ENCODE measurements around the gene SLC36A1.
"Not testable (repeated sequence)": the region's sequence is repeated elsewhere in the genome, so short reads cannot be mapped to it uniquely, and the experiment has no call there.

The SLC36A1 gene

GRCh38 chr5:151483647-151484046, 36.2 kb downstream of the SLC36A1 start:
- no peak for DNase-seq (ENCODE audit: low spot score)

GRCh38 chr5:151487544-151487943, 40.1 kb downstream of the SLC36A1 start:
- no peak for DNase-seq (ENCODE audit: low spot score)

- DNase-seq (ENCODE audit: low spot score), result no peak
Observed at GRCh38 chr5:151490627-151491026, 43.2 kb downstream of the SLC36A1 start.

- DNase-seq (ENCODE audit: low spot score), result no peak
Observed at GRCh38 chr5:151491062-151491461, 43.7 kb downstream of the SLC36A1 start.

GRCh38 chr5:151492729-151493128, 45.3 kb downstream of the SLC36A1 start:
- no peak for DNase-seq (ENCODE audit: low spot score)

- DNase-seq (ENCODE audit: low spot score), result no peak
Observed at GRCh38 chr5:151493665-151494064, 46.3 kb downstream of the SLC36A1 start.

GRCh38 chr5:151495320-151495719, 47.9 kb downstream of the SLC36A1 start:
- no peak for DNase-seq (ENCODE audit: low spot score)

- DNase-seq (ENCODE audit: low spot score), result no peak
Observed at GRCh38 chr5:151496041-151496484, 48.7 kb downstream of the SLC36A1 start.

- DNase-seq (ENCODE audit: low spot score), result no peak
Observed at GRCh38 chr5:151497391-151498002, 50.1 kb downstream of the SLC36A1 start.

- no peak for DNase-seq (ENCODE audit: low spot score)
Observed at GRCh38 chr5:151498395-151499155, 51.2 kb downstream of the SLC36A1 start.

- no peak for DNase-seq (ENCODE audit: low spot score)
Observed at GRCh38 chr5:151499501-151500035, 52.2 kb downstream of the SLC36A1 start.

GRCh38 chr5:151504006-151504405, 56.6 kb downstream of the SLC36A1 start:
- DNase-seq (ENCODE audit: low spot score), result no peak

GRCh38 chr5:151508308-151508707, 60.9 kb downstream of the SLC36A1 start:
- DNase-seq (ENCODE audit: low spot score), result not testable (repeated sequence)

GRCh38 chr5:151509231-151509630, 61.8 kb downstream of the SLC36A1 start:
- DNase-seq (ENCODE audit: low spot score), result no peak

- no peak for DNase-seq (ENCODE audit: low spot score)
Observed at GRCh38 chr5:151509836-151510235, 62.4 kb downstream of the SLC36A1 start.

GRCh38 chr5:151517122-151517920, 69.9 kb downstream of the SLC36A1 start:
- DNase-seq (ENCODE audit: low spot score), result no peak

- peak; percentile 7 for DNase-seq (ENCODE audit: low spot score)
Observed at GRCh38 chr5:151520294-151520693, 72.9 kb downstream of the SLC36A1 start.

GRCh38 chr5:151522226-151522625, 74.8 kb downstream of the SLC36A1 start:
- no peak for DNase-seq (ENCODE audit: low spot score)

GRCh38 chr5:151523335-151523734, 75.9 kb downstream of the SLC36A1 start:
- DNase-seq (ENCODE audit: low spot score), result peak; percentile 70

- DNase-seq (ENCODE audit: low spot score), result no peak
Observed at GRCh38 chr5:151528153-151528552, 80.8 kb downstream of the SLC36A1 start.

GRCh38 chr5:151528996-151529395, 81.6 kb downstream of the SLC36A1 start:
- no peak for DNase-seq (ENCODE audit: low spot score)

GRCh38 chr5:151531581-151531980, 84.2 kb downstream of the SLC36A1 start:
- DNase-seq (ENCODE audit: low spot score), result no peak

- no peak for DNase-seq (ENCODE audit: low spot score)
Observed at GRCh38 chr5:151532416-151532815, 85.0 kb downstream of the SLC36A1 start.
